ENCODE results near the gene EXOC3L4. TPM values are rescaled to one million over a fixed set of nuclear protein-coding genes. Genes with fewer than 3 reads are reported as not detected.

Gene EXOC3L4
- total and polyA plus RNA-seq, 4 donors: 24.0 to 77.8 (median 36.7) TPM

- no peaks in the 10 kb centered on the region for H3K9me3 ChIP-seq (ENCODE audit: control insufficient read depth in 4 of 4, low read length in 3 of 4)
- no peaks in the 10 kb centered on the region for H3K27me3 ChIP-seq (ENCODE audit: control insufficient read depth in 4 of 4, insufficient read depth in 4 of 4, low read length in 3 of 4)
- H3K9ac ChIP-seq (ENCODE audit: low read depth in 1 of 2, low read length in 2 of 2): peak overlapping the region; percentile 15 to 86
- no peak for DNase-seq (ENCODE audit: low spot score)
- H3K36me3 ChIP-seq (ENCODE audit: control insufficient read depth in 4 of 4, insufficient read depth in 3 of 4, low read depth in 1 of 4, low read length in 3 of 4): no peaks in the 10 kb centered on the region
- peak overlapping the region; percentile 35 to 79 (median 58) for H3K4me3 ChIP-seq (ENCODE audit: low read depth in 1 of 3, low read length in 3 of 3)
- peak overlapping the region; percentile 78 to 86 for H3K27ac ChIP-seq (ENCODE audit: low read depth in 1 of 2, low read length in 2 of 2)
- WGBS: 39% methylated on average over 11 of the region's 11 CpGs
- peaks cover 11 to 72% (median 43%) of the 10 kb centered on the region in 4 donors for H3K4me1 ChIP-seq (ENCODE audit: control insufficient read depth in 4 of 4, insufficient read depth in 4 of 4, low read length in 3 of 4)
- no peak for TF ChIP-seq HNF4G (IDR thresholded peaks at IDR 0.05)
- TF ChIP-seq MAX (IDR thresholded peaks at IDR 0.05): no peak
- no peak for TF ChIP-seq TAF1 (conservative IDR thresholded peaks at IDR 0.05)
- peak; percentile 76 for TF ChIP-seq YY1 (IDR thresholded peaks at IDR 0.05)
- TF ChIP-seq FOXA2 (IDR thresholded peaks at IDR 0.05): no peak
- TF ChIP-seq ZBTB33 (IDR thresholded peaks at IDR 0.05): no peak
- TF ChIP-seq RAD21 (IDR thresholded peaks at IDR 0.05): no peak
Measured at GRCh38 chr14:103095210-103095778, 769 bp downstream of the EXOC3L4 start.

- TF ChIP-seq CTCF (IDR thresholded peaks at IDR 0.05; ENCODE audit: low read depth, low read length, missing input control): no peak
- no peak for TF ChIP-seq NR2F2 (IDR thresholded peaks at IDR 0.05)
- no peak for TF ChIP-seq JUND (IDR thresholded peaks at IDR 0.05)
- no peak for TF ChIP-seq HNF4G (IDR thresholded peaks at IDR 0.05)
- no peak for TF ChIP-seq RAD21 (IDR thresholded peaks at IDR 0.05)
- DNase-seq (ENCODE audit: low spot score): no peak
- Histone ChIP-seq H3K9me3 (ENCODE audit: control insufficient read depth in 4 of 4, low read length in 3 of 4) (no peaks in the 10 kb centered on the region), H3K4me3 (ENCODE audit: low read depth in 1 of 3, low read length in 3 of 3) (no peak overlapping the region), H3K27me3 (ENCODE audit: control insufficient read depth in 4 of 4, insufficient read depth in 4 of 4, low read length in 3 of 4) (no peaks in the 10 kb centered on the region), H3K36me3 (ENCODE audit: control insufficient read depth in 4 of 4, insufficient read depth in 3 of 4, low read depth in 1 of 4, low read length in 3 of 4) (no peaks in the 10 kb centered on the region), H3K4me1 (ENCODE audit: control insufficient read depth in 4 of 4, insufficient read depth in 4 of 4, low read length in 3 of 4) (peaks cover 12 to 77% (median 50%) of the 10 kb centered on the region in 4 donors), H3K27ac (ENCODE audit: low read depth in 1 of 2, low read length in 2 of 2) (no peak overlapping the region), H3K9ac (ENCODE audit: low read depth in 1 of 2, low read length in 2 of 2) (no peak overlapping the region)
- WGBS: 84% methylated on average over 4 of the region's 4 CpGs
Measured at GRCh38 chr14:103096387-103096786, 1.9 kb downstream of the EXOC3L4 start.

- no peak for DNase-seq (ENCODE audit: low spot score)
- Histone ChIP-seq H3K27ac (ENCODE audit: low read depth in 1 of 2, low read length in 2 of 2) (peak overlapping the region; percentile 91 to 94), H3K36me3 (ENCODE audit: control insufficient read depth in 4 of 4, insufficient read depth in 3 of 4, low read depth in 1 of 4, low read length in 3 of 4) (no peaks in the 10 kb centered on the region), H3K9me3 (ENCODE audit: control insufficient read depth in 4 of 4, low read length in 3 of 4) (no peaks in the 10 kb centered on the region), H3K4me3 (ENCODE audit: low read depth in 1 of 3, low read length in 3 of 3) (no peak overlapping the region), H3K4me1 (ENCODE audit: control insufficient read depth in 4 of 4, insufficient read depth in 4 of 4, low read length in 3 of 4) (peaks cover 18 to 82% (median 57%) of the 10 kb centered on the region in 4 donors), H3K27me3 (ENCODE audit: control insufficient read depth in 4 of 4, insufficient read depth in 4 of 4, low read length in 3 of 4) (no peaks in the 10 kb centered on the region), H3K9ac (ENCODE audit: low read depth in 1 of 2, low read length in 2 of 2) (no peak overlapping the region)
- TF ChIP-seq TAF1 (conservative IDR thresholded peaks at IDR 0.05) (no peak), FOXA2 (IDR thresholded peaks at IDR 0.05) (no peak), SP1 (IDR thresholded peaks at IDR 0.05) (no peak)
- WGBS: 79% methylated on average over 26 of the region's 26 CpGs
Measured at GRCh38 chr14:103097244-103097993, 2.9 kb downstream of the EXOC3L4 start.

Data from liver (tissue), 9 donors.